Activated naive CD8-positive, alpha-beta T cell treated with anti-CD3 and anti-CD28 coated beads for 36 hours (primary cell): ENCODE measurements around the gene PHC2. TPM values are rescaled to one million over a fixed set of nuclear protein-coding genes. Genes with fewer than 3 reads are reported as not detected.
"Not testable (repeated sequence)": the region's sequence is repeated elsewhere in the genome, so short reads cannot be mapped to it uniquely, and the experiment has no call there.

Source experiments
- DNase-seq: peaks from one replicate; pipeline ENCODE4 v3.0.0; 2021
- H3K27ac Mint-ChIP-seq: one replicate; pipeline ENCODE4 v1.8.0; 2022; ENCODE audit warnings: mild to moderate bottlenecking, moderate library complexity, mixed read lengths
- H3K27me3 Mint-ChIP-seq: one replicate; pipeline ENCODE4 v1.8.0; 2022; ENCODE audit warnings: mild to moderate bottlenecking, mixed read lengths
- H3K36me3 Mint-ChIP-seq: one replicate; pipeline ENCODE4 v1.8.0; 2021; ENCODE audit warnings: mild to moderate bottlenecking, mixed read lengths
- H3K4me1 Mint-ChIP-seq: one replicate; pipeline ENCODE4 v1.8.0; 2021; ENCODE audit warnings: mixed read lengths
- H3K4me3 Mint-ChIP-seq: one replicate; pipeline ENCODE4 v1.8.0; 2022; ENCODE audit warnings: mild to moderate bottlenecking, moderate library complexity, mixed read lengths
- H3K9me3 Mint-ChIP-seq: one replicate; pipeline ENCODE4 v1.8.0; 2022; ENCODE audit warnings: mixed read lengths
- total RNA-seq, 2 experiments: library from RNA; stranded (reverse); gene quantifications; one replicate each; pipeline ENCODE4 v1.2.3, GENCODE V29; 2021

PHC2 gene
- total RNA-seq, 2 experiments from 2014 or later, result 26.9 to 28.7 TPM

- no peak for DNase-seq
- peaks cover 13% of the 10 kb centered on the region for H3K27me3 Mint-ChIP-seq
- no peak overlapping the region for H3K27ac Mint-ChIP-seq
- no peaks in the 10 kb centered on the region for H3K4me1 Mint-ChIP-seq
- no peaks in the 10 kb centered on the region for H3K9me3 Mint-ChIP-seq
- H3K4me3 Mint-ChIP-seq, result no peak overlapping the region
- no peaks in the 10 kb centered on the region for H3K36me3 Mint-ChIP-seq
Measured at GRCh38 chr1:33311706-33312412, 119.0 kb downstream of the PHC2 start.

GRCh38 chr1:33310702-33311101 lies 120.2 kb downstream of the PHC2 start:
- DNase-seq, result no peak
- H3K9me3 Mint-ChIP-seq, result no peaks in the 10 kb centered on the region
- no peak overlapping the region for H3K4me3 Mint-ChIP-seq
- H3K4me1 Mint-ChIP-seq, result peaks cover 3% of the 10 kb centered on the region
- no peaks in the 10 kb centered on the region for H3K36me3 Mint-ChIP-seq
- no peak overlapping the region for H3K27ac Mint-ChIP-seq
- H3K27me3 Mint-ChIP-seq, result peaks cover 20% of the 10 kb centered on the region

GRCh38 chr1:33309351-33309750 lies 121.5 kb downstream of the PHC2 start:
- peaks cover 20% of the 10 kb centered on the region for H3K27me3 Mint-ChIP-seq
- H3K27ac Mint-ChIP-seq, DNase-seq, H3K9me3 Mint-ChIP-seq, H3K4me1 Mint-ChIP-seq, H3K4me3 Mint-ChIP-seq, H3K36me3 Mint-ChIP-seq: not testable (repeated sequence)

- Mint-ChIP-seq H3K27me3 (peaks cover 20% of the 10 kb centered on the region), H3K4me3 (no peak overlapping the region), H3K36me3 (peaks cover 1% of the 10 kb centered on the region), H3K27ac (no peak overlapping the region), H3K9me3 (peaks cover 2% of the 10 kb centered on the region), H3K4me1 (peaks cover 8% of the 10 kb centered on the region)
- no peak for DNase-seq
Measured at GRCh38 chr1:33307494-33307864, 123.4 kb downstream of the PHC2 start.

- Mint-ChIP-seq H3K27me3 (peaks cover 20% of the 10 kb centered on the region), H3K36me3 (peaks cover 3% of the 10 kb centered on the region), H3K4me1 (peaks cover 12% of the 10 kb centered on the region), H3K4me3 (no peak overlapping the region), H3K27ac (no peak overlapping the region), H3K9me3 (peaks cover 3% of the 10 kb centered on the region)
- DNase-seq, result peak; percentile 17
Measured at GRCh38 chr1:33306653-33307493, 124.0 kb downstream of the PHC2 start.

- DNase-seq, result no peak
- Mint-ChIP-seq H3K27ac (no peak overlapping the region), H3K36me3 (peaks cover 9% of the 10 kb centered on the region), H3K27me3 (peaks cover 20% of the 10 kb centered on the region), H3K4me1 (peaks cover 12% of the 10 kb centered on the region), H3K9me3 (peaks cover 3% of the 10 kb centered on the region), H3K4me3 (no peak overlapping the region)
Measured at GRCh38 chr1:33305816-33306652, 124.9 kb downstream of the PHC2 start.

GRCh38 chr1:33305016-33305415 lies 125.9 kb downstream of the PHC2 start:
- H3K36me3 Mint-ChIP-seq, result peaks cover 9% of the 10 kb centered on the region
- H3K27me3 Mint-ChIP-seq, result peaks cover 20% of the 10 kb centered on the region
- H3K4me1 Mint-ChIP-seq, result peaks cover 12% of the 10 kb centered on the region
- no peak for DNase-seq
- H3K4me3 Mint-ChIP-seq, result no peak overlapping the region
- no peak overlapping the region for H3K27ac Mint-ChIP-seq
- peaks cover 3% of the 10 kb centered on the region for H3K9me3 Mint-ChIP-seq

- Mint-ChIP-seq H3K9me3 (peaks cover 3% of the 10 kb centered on the region), H3K4me3 (no peak overlapping the region), H3K27ac (peak overlapping the region; percentile 63), H3K4me1 (peaks cover 12% of the 10 kb centered on the region), H3K27me3 (peaks cover 11% of the 10 kb centered on the region), H3K36me3 (peaks cover 9% of the 10 kb centered on the region)
- DNase-seq, result peak; percentile 26
Measured at GRCh38 chr1:33302325-33302724, 128.6 kb downstream of the PHC2 start.

- no peak overlapping the region for H3K27ac Mint-ChIP-seq
- peaks cover 12% of the 10 kb centered on the region for H3K4me1 Mint-ChIP-seq
- H3K9me3 Mint-ChIP-seq, result peaks cover 3% of the 10 kb centered on the region
- peaks cover 10% of the 10 kb centered on the region for H3K27me3 Mint-ChIP-seq
- peaks cover 9% of the 10 kb centered on the region for H3K36me3 Mint-ChIP-seq
- DNase-seq, result no peak
- no peak overlapping the region for H3K4me3 Mint-ChIP-seq
Measured at GRCh38 chr1:33301273-33301984, 129.5 kb downstream of the PHC2 start.

- peaks cover 3% of the 10 kb centered on the region for H3K27me3 Mint-ChIP-seq
- peaks cover 12% of the 10 kb centered on the region for H3K4me1 Mint-ChIP-seq
- H3K36me3 Mint-ChIP-seq, result peaks cover 9% of the 10 kb centered on the region
- H3K4me3 Mint-ChIP-seq, result no peak overlapping the region
- no peak for DNase-seq
- no peak overlapping the region for H3K27ac Mint-ChIP-seq
- H3K9me3 Mint-ChIP-seq, result peaks cover 3% of the 10 kb centered on the region
Measured at GRCh38 chr1:33300673-33301072, 130.2 kb downstream of the PHC2 start.

GRCh38 chr1:33299461-33300155 lies 131.3 kb downstream of the PHC2 start:
- no peak overlapping the region for H3K27ac Mint-ChIP-seq
- peaks cover 9% of the 10 kb centered on the region for H3K36me3 Mint-ChIP-seq
- H3K27me3 Mint-ChIP-seq, result no peaks in the 10 kb centered on the region
- no peak for DNase-seq
- peaks cover 19% of the 10 kb centered on the region for H3K4me1 Mint-ChIP-seq
- peaks cover 3% of the 10 kb centered on the region for H3K9me3 Mint-ChIP-seq
- H3K4me3 Mint-ChIP-seq, result no peak overlapping the region

- Mint-ChIP-seq H3K4me1 (peaks cover 19% of the 10 kb centered on the region), H3K27me3 (no peaks in the 10 kb centered on the region), H3K36me3 (peaks cover 9% of the 10 kb centered on the region), H3K27ac (no peak overlapping the region), H3K4me3 (no peak overlapping the region), H3K9me3 (peaks cover 3% of the 10 kb centered on the region)
- DNase-seq, result peak; percentile 56
Measured at GRCh38 chr1:33298623-33299277, 132.1 kb downstream of the PHC2 start.

- H3K4me1 Mint-ChIP-seq, result peaks cover 19% of the 10 kb centered on the region
- no peak for DNase-seq
- no peak overlapping the region for H3K27ac Mint-ChIP-seq
- no peaks in the 10 kb centered on the region for H3K27me3 Mint-ChIP-seq
- peaks cover 9% of the 10 kb centered on the region for H3K36me3 Mint-ChIP-seq
- peaks cover 3% of the 10 kb centered on the region for H3K9me3 Mint-ChIP-seq
- no peak overlapping the region for H3K4me3 Mint-ChIP-seq
Measured at GRCh38 chr1:33297911-33298622, 132.8 kb downstream of the PHC2 start.
